Tibial artery (tissue), 4 donors: ENCODE data around the gene RNF144A.
"Not testable (repeated sequence)": the region's sequence is repeated elsewhere in the genome, so short reads cannot be mapped to it uniquely, and the experiment has no call there.

ENCODE experiments used
- DNase-seq, 2 donors: peaks; one replicate each; pipeline ENCODE4 v3.0.0-alpha.2; 2019
- H3K27ac ChIP-seq, 2 donors: fragments of 200-600 bp; sonication (generic) in 1 of 2; 1 replicate in 1 of 2; 2 replicates in 1 of 2; pipeline ENCODE4 v1.5.1; 2018 to 2019; ENCODE audit warnings: mild to moderate bottlenecking in 1 of 2
- H3K27me3 ChIP-seq, 2 donors: fragments of 200-600 bp; sonication (generic) in 1 of 2; one replicate each; pipeline versions ENCODE4 v1.5.1 to v1.6.0; 2016 to 2019
- H3K36me3 ChIP-seq, 3 donors: fragments of 200-600 bp; sonication (generic) in 2 of 3; one replicate each; pipeline ENCODE4 v1.5.1; 2016 to 2019; ENCODE audit warnings: mild to moderate bottlenecking in 2 of 3
- H3K4me1 ChIP-seq, 4 donors: fragments of 200-600 bp; sonication (generic) in 2 of 4; 1 replicate in 3 of 4; 2 replicates in 1 of 4; pipeline ENCODE4 v1.5.1; 2016 to 2019
- H3K4me3 ChIP-seq, 2 donors: fragments of 200-600 bp; sonication (generic) in 1 of 2; 1 replicate in 1 of 2; 2 replicates in 1 of 2; pipeline ENCODE4 v1.5.1; 2018 to 2019; ENCODE audit warnings: mild to moderate bottlenecking in 2 of 2
- H3K9me3 ChIP-seq, 3 donors: fragments of 200-600 bp; sonication (generic) in 1 of 3; one replicate each; pipeline ENCODE4 v1.5.1; 2016 to 2019
- CTCF ChIP-seq, 2 experiments: fragments of 200-600 bp in 1 of 2; fragments of 450-650 bp in 1 of 2; IDR thresholded peaks; one replicate each; pipeline ENCODE4 v1.5.1; 2017 to 2019; ENCODE audit warnings: antibody characterized with exemption in 2 of 2, mild to moderate bottlenecking in 1 of 2, moderate library complexity in 1 of 2
- intact Hi-C: fragments of 100-400 bp; cut with DNase I; formaldehyde crosslinking; loops from one replicate; pipeline ENCODE4 v1.15.0; 2023; ENCODE audit warnings: low total_unique reads

The RNF144A gene

GRCh38 chr2:6934758-6935651, 17.8 kb downstream of the RNF144A start:
- Histone ChIP-seq H3K9me3 (no peaks in the 10 kb centered on the region), H3K4me3 (no peak overlapping the region), H3K27ac (no peak overlapping the region), H3K36me3 (no peaks in the 10 kb centered on the region), H3K27me3 (no peaks in the 10 kb centered on the region), H3K4me1 (no peaks in the 10 kb centered on the region)
- intact Hi-C loops: no loop called here
- TF ChIP-seq CTCF (IDR thresholded peaks at IDR 0.05): no peak
- no peak for DNase-seq

- H3K27me3 ChIP-seq, intact Hi-C loops, H3K27ac ChIP-seq, DNase-seq, H3K4me1 ChIP-seq, H3K36me3 ChIP-seq, H3K4me3 ChIP-seq, H3K9me3 ChIP-seq: not testable (repeated sequence)
Measured at GRCh38 chr2:6935652-6936020, 18.4 kb downstream of the RNF144A start.

- no peak overlapping the region for H3K27ac ChIP-seq
- H3K27me3 ChIP-seq: no peaks in the 10 kb centered on the region
- no peaks in the 10 kb centered on the region for H3K9me3 ChIP-seq
- H3K4me3 ChIP-seq: no peak overlapping the region
- no peak for TF ChIP-seq CTCF (IDR thresholded peaks at IDR 0.05)
- no peaks in the 10 kb centered on the region for H3K4me1 ChIP-seq
- intact Hi-C loops: no loop called here
- no peak for DNase-seq
- no peaks in the 10 kb centered on the region for H3K36me3 ChIP-seq
Measured at GRCh38 chr2:6937157-6937556, 19.9 kb downstream of the RNF144A start.

- H3K27ac ChIP-seq: no peak overlapping the region
- H3K4me1 ChIP-seq: no peaks in the 10 kb centered on the region
- intact Hi-C loops: no loop called here
- no peak overlapping the region for H3K4me3 ChIP-seq
- no peak for DNase-seq
- TF ChIP-seq CTCF (IDR thresholded peaks at IDR 0.05): no peak
- no peaks in the 10 kb centered on the region for H3K27me3 ChIP-seq
- no peaks in the 10 kb centered on the region for H3K36me3 ChIP-seq
- no peaks in the 10 kb centered on the region for H3K9me3 ChIP-seq
Measured at GRCh38 chr2:6937582-6937981, 20.4 kb downstream of the RNF144A start.

- H3K4me1 ChIP-seq: no peaks in the 10 kb centered on the region
- no peak overlapping the region for H3K4me3 ChIP-seq
- no peak for TF ChIP-seq CTCF (IDR thresholded peaks at IDR 0.05)
- no peak for DNase-seq
- H3K27ac ChIP-seq: no peak overlapping the region
- H3K36me3 ChIP-seq: peaks cover 0 to 10% (median 0%) of the 10 kb centered on the region in 3 donors
- H3K27me3 ChIP-seq: no peaks in the 10 kb centered on the region
- intact Hi-C loops: no loop called here
- H3K9me3 ChIP-seq: no peaks in the 10 kb centered on the region
Measured at GRCh38 chr2:6939071-6939470, 21.9 kb downstream of the RNF144A start.

- no peak for DNase-seq
- Histone ChIP-seq H3K4me1 (no peaks in the 10 kb centered on the region), H3K27me3 (no peaks in the 10 kb centered on the region), H3K4me3 (no peak overlapping the region), H3K36me3 (peaks cover 0 to 10% (median 0%) of the 10 kb centered on the region in 3 donors), H3K27ac (no peak overlapping the region), H3K9me3 (no peaks in the 10 kb centered on the region)
- intact Hi-C loops: no loop called here
- no peak for TF ChIP-seq CTCF (IDR thresholded peaks at IDR 0.05)
Measured at GRCh38 chr2:6940820-6941219, 23.6 kb downstream of the RNF144A start.
